Smooth muscle cell (in vitro differentiated cells): Measurements from ENCODE around the gene LSS. TPM values are rescaled to one million over a fixed set of nuclear protein-coding genes. Genes with fewer than 3 reads are reported as not detected.

Experiments used
- DNase-seq: peaks from one replicate; lab custom pipeline; 2025; ENCODE audit not compliant: unreplicated experiment; lab: John Stamatoyannopoulos, UW
- H2AFZ ChIP-seq: fragments of 200-600 bp; sonication (generic); 2 replicates; pipeline ENCODE4 v1.6.0; 2016; ENCODE audit warnings: antibody characterized with exemption, low read depth, mild to moderate bottlenecking
- H3F3A ChIP-seq: fragments of 200-600 bp; sonication (generic); 2 replicates; pipeline ENCODE4 v1.6.0; 2017; ENCODE audit warnings: antibody characterized with exemption, low read depth
- H3K27ac ChIP-seq: fragments of 200-600 bp; sonication (generic); 2 replicates; pipeline ENCODE4 v1.5.1; 2016; ENCODE audit warnings: low read depth, mild to moderate bottlenecking
- H3K27me3 ChIP-seq: fragments of 200-600 bp; sonication (generic); 2 replicates; pipeline ENCODE4 v1.6.1; 2016; ENCODE audit warnings: low read depth, mild to moderate bottlenecking
- H3K36me3 ChIP-seq: fragments of 200-600 bp; sonication (generic); 2 replicates; pipeline ENCODE4 v1.5.1; 2016; ENCODE audit warnings: low read depth
- H3K4me1 ChIP-seq: fragments of 200-600 bp; sonication (generic); 2 replicates; pipeline ENCODE4 v1.5.1; 2016; ENCODE audit warnings: low read depth
- H3K4me2 ChIP-seq: fragments of 200-600 bp; sonication (generic); 2 replicates; pipeline ENCODE4 v1.6.0; 2016; ENCODE audit warnings: mild to moderate bottlenecking
- H3K4me3 ChIP-seq: fragments of 200-600 bp; sonication (generic); 2 replicates; pipeline ENCODE4 v1.5.1; 2016; ENCODE audit warnings: mild to moderate bottlenecking
- H3K79me2 ChIP-seq: fragments of 200-600 bp; sonication (generic); 2 replicates; pipeline ENCODE4 v1.6.0; 2016; ENCODE audit warnings: low read depth, mild to moderate bottlenecking
- H3K9ac ChIP-seq: fragments of 200-600 bp; sonication (generic); 2 replicates; pipeline ENCODE4 v1.6.0; 2016; ENCODE audit warnings: low read depth
- H3K9me3 ChIP-seq: fragments of 200-600 bp; sonication (generic); replicated peaks from 2 replicates; pipeline ENCODE4 v1.5.1; 2016; ENCODE audit warnings: low read depth
- H4K20me1 ChIP-seq: fragments of 200-600 bp; sonication (generic); 2 replicates; pipeline ENCODE4 v1.6.0; 2016; ENCODE audit warnings: low read depth
- CTCF ChIP-seq: fragments of 200-600 bp; sonication (generic); IDR thresholded peaks from 2 replicates; pipeline ENCODE4 v1.5.1; 2017; ENCODE audit warnings: borderline replicate concordance, mild to moderate bottlenecking, antibody characterized with exemption; ENCODE audit not compliant: insufficient read depth, poor library complexity, severe bottlenecking
- WGBS: methylation state at CpG from one replicate; pipeline ENCODE4 v1.1.7; 2016; ENCODE audit warnings: low lambda C conversion rate; 5-methylcytosine and 5-hydroxymethylcytosine counted together
- polyA plus RNA-seq: library from polyadenylated mRNA; unstranded; fragments of >200 nt; fragmentation: Nextera tagmentation; extraction: Ambion mirVana; gene quantifications from 2 replicates; pipeline ENCODE4 v1.2.1, GENCODE V29; 2016
- total RNA-seq: library from RNA; depleted of rRNA; stranded (reverse); fragments of >200 nt; gene quantifications from 2 replicates; pipeline ENCODE4 v1.2.3, GENCODE V29; 2014

Gene LSS
- total and polyA plus RNA-seq, 2 experiments from 2014 or later: 21.8 to 37.7 TPM

- Histone ChIP-seq H3K36me3 (peaks cover 7% of the 10 kb centered on the region), H3K27ac (no peak overlapping the region), H3K9ac (no peak overlapping the region), H3K27me3 (no peaks in the 10 kb centered on the region), H3K79me2 (no peaks in the 10 kb centered on the region), H3F3A (peaks cover 7% of the 10 kb centered on the region), H4K20me1 (no peaks in the 10 kb centered on the region), H3K4me2 (no peak overlapping the region), H2AFZ (no peak overlapping the region), H3K4me3 (no peak overlapping the region), H3K9me3 (no peaks in the 10 kb centered on the region), H3K4me1 (no peaks in the 10 kb centered on the region)
- DNase-seq: no peak
- 95% methylated on average over 26 of the region's 27 CpGs for WGBS
- no peak for TF ChIP-seq CTCF
Observed at GRCh38 chr21:46207920-46208591, 20.5 kb downstream of the LSS start.

- Histone ChIP-seq H4K20me1 (no peaks in the 10 kb centered on the region), H3K9me3 (no peaks in the 10 kb centered on the region), H3K4me1 (no peaks in the 10 kb centered on the region), H3K27ac (no peak overlapping the region), H2AFZ (no peak overlapping the region), H3K4me3 (no peak overlapping the region), H3K4me2 (no peak overlapping the region), H3K36me3 (peaks cover 7% of the 10 kb centered on the region), H3F3A (peaks cover 7% of the 10 kb centered on the region), H3K9ac (no peak overlapping the region), H3K27me3 (no peaks in the 10 kb centered on the region), H3K79me2 (no peaks in the 10 kb centered on the region)
- DNase-seq: no peak
- WGBS: 98% methylated on average over 21 of the region's 21 CpGs
- no peak for TF ChIP-seq CTCF
Observed at GRCh38 chr21:46207006-46207919, 21.3 kb downstream of the LSS start.

GRCh38 chr21:46206163-46207005 lies 22.2 kb downstream of the LSS start:
- Histone ChIP-seq H3K9ac (no peak overlapping the region), H3K36me3 (peaks cover 7% of the 10 kb centered on the region)

More at GRCh38 chr21:46206163-46207005, 22.2 kb downstream of the LSS start:
- TF ChIP-seq CTCF: no peak
- no peak for DNase-seq
- no peaks in the 10 kb centered on the region for H3K79me2 ChIP-seq
- no peak overlapping the region for H3K27ac ChIP-seq
- H3K4me1 ChIP-seq: no peaks in the 10 kb centered on the region
- WGBS: 94% methylated on average over 24 of the region's 24 CpGs
- H3K4me3 ChIP-seq: no peak overlapping the region
- H3K9me3 ChIP-seq: no peaks in the 10 kb centered on the region
- no peak overlapping the region for H2AFZ ChIP-seq
- peaks cover 7% of the 10 kb centered on the region for H3F3A ChIP-seq
- no peak overlapping the region for H3K4me2 ChIP-seq
- H3K27me3 ChIP-seq: no peaks in the 10 kb centered on the region
- no peaks in the 10 kb centered on the region for H4K20me1 ChIP-seq
